ENCODE measurements around the gene CMPK2. TPM values are rescaled to one million over a fixed set of nuclear protein-coding genes. Genes with fewer than 3 reads are reported as not detected.
"Not testable (repeated sequence)": the region's sequence is repeated elsewhere in the genome, so short reads cannot be mapped to it uniquely, and the experiment has no call there.

CMPK2 gene, protein sequence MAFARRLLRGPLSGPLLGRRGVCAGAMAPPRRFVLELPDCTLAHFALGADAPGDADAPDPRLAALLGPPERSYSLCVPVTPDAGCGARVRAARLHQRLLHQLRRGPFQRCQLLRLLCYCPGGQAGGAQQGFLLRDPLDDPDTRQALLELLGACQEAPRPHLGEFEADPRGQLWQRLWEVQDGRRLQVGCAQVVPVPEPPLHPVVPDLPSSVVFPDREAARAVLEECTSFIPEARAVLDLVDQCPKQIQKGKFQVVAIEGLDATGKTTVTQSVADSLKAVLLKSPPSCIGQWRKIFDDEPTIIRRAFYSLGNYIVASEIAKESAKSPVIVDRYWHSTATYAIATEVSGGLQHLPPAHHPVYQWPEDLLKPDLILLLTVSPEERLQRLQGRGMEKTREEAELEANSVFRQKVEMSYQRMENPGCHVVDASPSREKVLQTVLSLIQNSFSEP
- total RNA-seq = 0.39 and 0.92 TPM in 2 replicates

DNA sequence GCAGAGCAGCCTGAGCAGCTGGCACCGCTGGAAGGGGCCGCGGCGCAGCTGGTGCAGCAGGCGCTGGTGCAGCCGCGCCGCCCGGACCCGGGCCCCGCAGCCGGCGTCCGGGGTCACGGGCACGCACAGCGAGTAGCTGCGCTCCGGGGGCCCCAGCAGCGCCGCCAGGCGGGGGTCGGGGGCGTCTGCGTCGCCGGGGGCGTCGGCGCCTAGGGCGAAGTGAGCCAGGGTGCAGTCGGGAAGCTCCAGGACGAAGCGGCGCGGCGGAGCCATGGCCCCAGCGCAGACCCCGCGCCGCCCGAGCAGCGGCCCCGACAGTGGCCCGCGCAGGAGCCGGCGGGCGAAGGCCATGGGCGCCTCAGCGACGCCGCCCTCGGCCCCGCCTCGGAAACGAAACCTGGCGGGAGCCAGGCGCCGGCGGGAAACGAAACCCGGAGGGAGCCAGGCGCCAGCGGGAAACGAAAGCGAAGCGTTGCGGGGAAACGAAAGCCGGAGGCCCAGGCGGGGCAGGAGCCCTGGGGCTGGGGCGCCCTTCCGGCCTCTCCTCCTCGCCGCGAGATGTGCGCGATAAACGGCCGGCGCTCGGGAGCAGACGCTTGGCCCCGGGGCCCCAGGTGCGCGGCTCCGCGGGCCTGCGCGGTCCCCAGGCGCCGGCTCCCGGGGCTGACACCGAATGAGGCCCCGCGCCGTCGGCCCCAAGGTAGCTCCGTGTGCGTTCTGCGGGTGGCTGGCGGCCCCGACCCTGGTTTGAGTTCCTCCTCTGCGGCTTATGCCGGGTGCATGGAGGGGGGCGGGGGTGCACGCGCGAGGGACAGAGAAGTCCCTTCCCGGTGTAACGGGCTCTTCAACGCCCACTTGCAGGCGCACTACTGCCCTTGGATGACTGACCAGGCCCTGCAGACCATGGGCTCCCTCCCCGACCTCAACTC lies at the start of gene CMPK2:
CMPK2 (minus strand) TSS at position 562 of the 929 bp plus-strand sequence; CDS start at position 351, 211 bp downstream.
- DNase-seq (ENCODE audit: low read depth, low spot score) = no peak

DNA sequence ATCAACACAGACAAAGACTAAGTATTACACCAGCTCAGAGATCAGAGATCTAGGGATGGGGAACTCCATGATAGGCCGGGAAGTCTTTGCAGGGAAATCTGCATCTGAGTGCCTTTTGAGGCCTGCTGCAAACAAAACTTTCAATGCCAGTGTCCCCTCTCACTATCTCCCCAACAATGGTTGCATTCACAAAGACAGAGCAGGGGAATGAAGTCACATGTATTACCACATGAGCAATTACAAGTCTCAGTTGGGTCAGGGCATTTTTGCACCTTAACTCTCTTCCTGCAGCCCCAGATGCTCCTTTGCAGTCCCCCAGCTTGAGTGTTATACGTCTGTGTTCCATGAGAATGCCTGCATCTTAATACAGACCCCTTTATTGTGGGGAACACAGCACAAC lies 49.7 kb upstream of the CMPK2 start:
- no peak for DNase-seq (ENCODE audit: low read depth, low spot score)

DNA sequence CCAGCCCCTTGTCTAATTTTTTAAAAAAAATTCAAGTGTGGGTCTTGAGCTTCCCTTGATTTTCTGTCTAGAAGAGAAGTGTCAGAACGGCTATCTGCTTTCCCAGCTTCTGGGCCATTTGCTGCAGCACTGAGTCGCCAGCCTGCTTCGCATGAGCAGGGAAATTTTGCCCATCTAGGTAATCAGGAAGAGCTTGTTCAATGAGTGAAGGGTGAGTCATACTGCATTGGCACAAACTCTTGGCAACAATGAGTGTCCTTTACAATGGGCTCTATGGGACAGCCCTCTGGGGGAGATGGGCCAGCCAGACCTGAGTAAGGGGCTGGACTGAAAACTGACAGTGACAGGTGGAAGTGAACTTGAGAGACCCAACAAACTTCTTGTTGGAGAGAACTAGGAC lies 49.1 kb upstream of the CMPK2 start:
- peak; percentile 11 for DNase-seq (ENCODE audit: low read depth, low spot score)

DNA sequence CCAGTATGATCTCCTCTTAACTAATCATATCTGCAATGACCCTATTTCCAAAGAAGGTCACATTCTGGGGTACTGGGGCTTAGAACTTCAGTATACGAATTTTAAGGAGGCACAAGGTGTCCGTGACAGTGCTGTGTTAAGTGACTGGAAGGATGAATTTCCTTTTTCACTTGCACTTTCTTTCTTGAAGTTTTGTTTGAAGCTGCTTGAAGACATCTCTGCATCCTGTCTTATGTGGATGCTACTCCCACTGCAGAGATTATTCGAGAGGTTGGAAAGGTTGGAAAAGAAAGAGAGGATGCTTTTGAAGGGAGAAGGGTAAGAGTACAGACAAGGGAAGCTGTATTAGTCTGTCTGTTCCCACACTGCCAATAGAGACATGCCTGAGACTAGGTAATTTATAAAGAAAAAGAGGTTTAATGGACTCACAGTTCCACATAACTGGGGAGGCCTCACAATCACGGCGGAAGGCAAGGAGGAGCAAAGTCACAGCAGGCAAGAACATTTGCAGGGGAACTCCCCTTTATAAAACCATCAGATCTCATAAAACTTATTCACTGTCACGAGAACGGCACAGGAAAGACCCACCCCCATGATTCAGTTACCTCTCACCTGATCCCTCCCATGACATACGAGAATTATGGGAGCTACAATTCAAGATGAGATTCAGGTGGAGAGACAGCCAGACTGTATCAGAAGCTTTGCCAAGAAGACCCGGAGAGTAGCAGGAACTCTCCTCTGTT lies 47.9 kb upstream of the CMPK2 start:
- DNase-seq (ENCODE audit: low read depth, low spot score) = no peak

DNA sequence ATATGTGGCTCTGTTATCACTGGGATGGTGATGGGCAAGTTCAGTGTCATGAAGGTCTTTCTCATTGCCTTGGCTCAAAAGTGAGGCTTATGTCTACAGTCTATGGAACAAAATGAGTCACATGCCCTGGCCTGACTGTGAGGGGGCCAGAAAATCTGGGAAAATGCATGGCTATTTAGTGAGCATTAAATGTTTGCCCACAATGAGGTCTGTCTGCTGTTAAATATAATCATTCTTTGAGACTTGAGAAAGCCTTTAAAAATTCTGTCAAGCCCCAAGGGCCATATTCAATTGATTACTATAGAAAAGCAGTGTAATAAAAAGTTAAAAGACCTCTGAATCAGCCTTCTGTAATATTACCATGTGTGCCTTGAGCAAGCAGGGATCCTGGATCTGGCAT lies 46.0 kb upstream of the CMPK2 start:
- no peak for DNase-seq (ENCODE audit: low read depth, low spot score)

DNA sequence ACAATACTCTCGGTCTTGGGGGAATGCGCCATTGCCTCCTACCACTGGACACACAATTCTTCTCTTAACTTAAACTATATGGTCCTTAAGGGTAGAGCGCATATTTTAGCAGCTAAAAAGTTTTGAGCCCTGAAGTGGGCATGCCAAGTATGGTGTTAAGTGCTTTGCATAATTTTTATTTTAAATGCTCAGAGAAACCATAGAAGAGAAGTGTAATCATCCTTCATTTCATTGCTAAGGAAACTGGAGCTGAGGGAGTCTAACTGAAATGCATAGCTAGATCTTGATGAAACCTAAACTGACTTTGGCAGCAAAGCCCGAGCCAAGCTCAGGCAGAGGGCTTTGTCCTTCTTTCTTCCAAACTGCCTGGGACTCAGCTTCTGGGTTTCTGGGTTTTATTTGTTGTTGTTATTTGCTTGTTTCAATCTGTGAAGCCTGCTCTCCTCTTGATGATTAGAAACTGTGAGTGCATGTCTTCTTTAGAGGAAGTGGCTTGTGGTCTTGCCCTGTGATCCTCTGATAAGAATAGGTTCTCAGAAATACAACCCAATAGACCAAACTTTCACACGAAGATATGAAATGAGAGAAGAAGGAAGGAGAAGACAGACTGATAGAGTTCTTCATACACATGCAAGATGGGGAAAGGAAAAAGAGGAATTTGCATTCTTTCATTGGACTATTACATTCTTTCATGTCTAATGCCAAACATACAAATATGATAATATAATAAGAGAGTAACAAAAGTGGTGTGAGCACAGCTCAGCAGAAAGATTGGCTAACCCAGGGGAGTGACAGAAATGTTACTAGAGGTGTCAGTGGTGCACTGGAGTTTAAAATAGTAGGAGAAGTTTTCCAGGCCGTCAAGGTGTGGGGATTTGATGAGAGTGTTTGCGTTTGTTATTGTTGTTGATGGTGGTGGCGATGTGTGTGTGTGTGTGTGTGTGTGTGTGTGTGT lies 44.0 kb upstream of the CMPK2 start:
- DNase-seq (ENCODE audit: low read depth, low spot score) = no peak

DNA sequence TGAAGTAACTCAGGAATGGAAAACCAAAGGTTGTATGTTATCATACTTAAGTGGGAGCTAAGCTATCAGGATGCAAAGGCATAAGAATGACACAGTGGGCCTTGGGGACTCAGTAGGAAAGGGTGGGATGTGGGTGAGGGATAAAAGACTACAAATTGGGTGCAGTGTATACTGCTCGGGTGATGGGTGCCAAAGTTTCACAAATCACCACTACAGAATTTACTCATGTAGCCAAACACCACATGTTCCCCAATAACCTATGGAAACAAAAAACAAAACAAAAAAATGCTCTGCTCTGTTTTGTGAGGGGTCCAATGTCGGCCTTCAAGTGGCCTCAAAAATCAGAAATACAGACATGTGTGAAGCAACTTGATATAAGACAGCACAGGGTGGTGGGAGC lies 42.6 kb upstream of the CMPK2 start:
- DNase-seq (ENCODE audit: low read depth, low spot score) = no peak

DNA sequence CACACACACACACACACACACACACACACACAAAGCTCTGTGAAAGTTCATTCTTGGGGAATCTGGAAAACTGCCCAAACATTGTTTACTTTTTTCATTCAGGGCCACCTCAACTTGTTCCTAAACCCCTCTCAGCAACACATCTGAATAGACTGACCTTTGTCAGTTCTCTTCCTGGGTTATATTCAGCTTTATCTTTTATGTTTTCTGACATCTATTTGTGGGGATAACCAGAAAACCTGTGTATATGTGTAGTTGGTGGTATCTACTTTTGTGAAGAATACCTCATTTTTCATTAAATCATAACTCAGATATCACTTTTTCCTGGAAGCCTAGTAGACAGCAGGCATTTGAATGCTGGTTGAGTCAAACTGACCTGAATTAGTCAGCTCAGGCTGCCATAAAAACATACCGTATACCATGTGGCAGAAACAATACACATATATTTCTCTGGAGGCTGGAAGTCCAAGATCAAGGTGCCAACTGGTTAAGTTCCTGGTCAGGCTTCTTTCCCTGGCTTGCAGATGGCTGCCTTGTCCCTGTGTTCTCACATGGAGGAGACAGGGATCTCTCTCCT lies 40.5 kb upstream of the CMPK2 start:
- no peak for DNase-seq (ENCODE audit: low read depth, low spot score)

DNA sequence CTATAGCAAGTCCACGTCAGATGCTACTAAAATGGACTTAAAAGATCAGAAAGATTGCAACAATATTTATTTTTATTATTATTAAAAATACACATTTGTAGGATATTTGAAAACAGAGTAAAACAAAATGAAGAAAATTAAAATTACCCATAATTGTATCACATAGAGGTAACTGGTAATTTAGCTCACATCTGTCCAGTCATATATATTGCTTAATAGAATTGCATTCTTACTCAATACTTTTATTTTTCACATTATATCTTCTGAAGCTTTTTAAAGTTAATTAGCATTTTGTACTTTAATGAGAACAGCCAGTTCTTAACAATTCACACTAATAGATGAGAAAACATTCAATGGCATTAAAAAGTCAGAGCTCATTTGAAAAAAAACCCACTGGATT lies 40.0 kb upstream of the CMPK2 start:
- DNase-seq (ENCODE audit: low read depth, low spot score) = no peak

DNA sequence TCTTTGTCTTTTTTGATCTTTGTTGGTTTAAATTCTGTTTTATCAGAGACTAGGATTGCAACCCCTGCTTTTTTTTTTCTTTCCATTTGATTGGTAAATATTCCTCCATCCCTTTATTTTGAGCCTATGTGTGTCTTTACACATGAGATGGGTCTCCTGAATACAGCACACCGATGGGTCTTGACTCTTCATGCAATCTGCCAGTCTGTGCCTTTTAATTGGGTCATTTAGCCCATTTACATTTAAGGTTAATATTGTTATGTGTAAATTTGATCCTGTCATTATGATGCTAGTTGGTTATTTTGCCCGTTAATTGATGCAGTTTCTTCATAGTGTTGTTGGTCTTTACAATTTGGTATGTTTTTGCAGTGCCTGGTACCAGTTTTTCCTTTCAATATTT lies 36.9 kb upstream of the CMPK2 start:
- not testable (repeated sequence) for DNase-seq (ENCODE audit: low read depth, low spot score)

DNA sequence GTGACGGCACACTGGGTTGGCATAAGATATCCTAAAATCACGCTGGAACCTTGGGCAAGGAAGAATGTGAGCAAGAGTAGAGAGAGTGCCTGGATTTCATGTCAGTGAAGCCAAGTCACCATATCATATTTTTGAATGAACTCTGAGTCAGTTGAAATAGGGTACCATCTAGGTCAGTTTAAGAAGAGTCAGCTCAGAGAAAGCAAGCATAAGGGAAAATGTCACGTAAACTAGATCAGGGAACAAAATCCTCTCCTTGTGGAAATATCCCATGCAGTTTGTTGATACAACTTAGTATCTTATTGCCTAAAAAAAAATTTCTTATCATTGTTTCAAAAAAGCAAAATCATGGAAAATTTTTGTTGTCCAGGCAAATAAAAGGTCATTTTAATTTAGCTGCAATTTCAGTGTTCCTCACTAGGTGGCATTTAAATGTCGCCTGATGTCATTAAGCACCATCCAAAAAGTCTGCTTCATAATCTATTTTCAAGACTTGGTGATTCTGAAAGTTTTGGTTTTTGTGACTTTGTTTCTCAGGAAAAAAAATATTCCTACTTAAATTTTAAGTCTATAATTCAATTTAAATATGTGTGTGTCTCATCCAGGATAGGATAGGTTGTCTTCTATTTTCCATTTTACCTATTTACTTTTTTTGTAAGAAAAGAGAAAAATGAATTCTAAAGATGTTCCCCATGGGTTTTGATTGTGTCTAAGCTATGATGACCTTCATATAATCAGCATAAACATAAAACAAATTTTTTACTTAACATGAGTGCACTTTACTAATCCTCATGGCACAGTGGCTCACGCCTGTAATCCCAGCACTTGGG lies 31.4 kb upstream of the CMPK2 start:
- DNase-seq (ENCODE audit: low read depth, low spot score) = no peak

DNA sequence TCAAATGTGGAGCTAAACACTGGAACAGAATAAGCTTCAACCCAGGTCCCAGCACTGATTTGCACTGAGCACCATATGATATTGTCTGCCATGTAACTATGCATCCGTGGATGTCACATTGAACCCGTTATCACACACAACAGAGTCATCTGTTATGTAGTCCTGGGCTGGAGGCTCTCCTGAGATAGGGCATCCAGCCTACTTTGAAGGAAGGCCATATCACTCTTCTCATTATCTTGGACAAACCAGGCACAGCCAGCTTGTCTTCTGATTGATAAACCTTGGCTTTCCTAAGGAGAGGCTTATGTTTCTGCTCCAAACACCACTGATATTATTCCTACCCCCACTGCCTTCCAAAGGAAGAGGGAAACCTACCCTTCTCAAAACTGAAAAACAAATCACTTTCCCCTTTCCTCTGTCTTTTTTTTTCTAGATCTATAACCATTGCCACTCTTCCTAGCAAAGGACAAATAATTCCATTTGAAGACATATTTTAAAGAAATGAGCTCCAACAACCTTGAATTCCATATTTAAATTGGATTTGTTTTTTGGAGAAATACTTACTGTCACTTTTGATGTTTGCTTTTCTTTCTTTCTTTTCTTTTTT lies 28.3 kb upstream of the CMPK2 start:
- no peak for DNase-seq (ENCODE audit: low read depth, low spot score)

DNA sequence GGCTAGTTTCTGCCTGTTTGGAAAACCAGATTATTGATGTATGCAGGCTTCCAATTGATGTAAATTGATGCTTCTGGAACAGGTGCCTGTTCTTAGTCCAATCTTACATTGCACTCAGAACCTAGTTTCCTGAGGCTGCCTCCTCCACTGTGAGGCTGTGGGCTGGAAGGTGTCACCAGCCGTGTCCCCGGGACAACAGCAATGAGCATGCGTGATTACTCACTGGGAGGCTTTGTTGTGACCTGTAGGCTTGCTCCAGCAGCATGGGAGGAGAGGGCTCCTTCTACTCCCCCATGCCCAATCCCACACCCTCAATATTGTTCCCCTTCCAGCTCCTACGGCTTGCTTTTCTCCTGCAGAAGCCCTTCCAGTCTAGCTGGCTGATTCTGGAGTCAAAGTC lies 23.0 kb upstream of the CMPK2 start:
- no peak for DNase-seq (ENCODE audit: low read depth, low spot score)

DNA sequence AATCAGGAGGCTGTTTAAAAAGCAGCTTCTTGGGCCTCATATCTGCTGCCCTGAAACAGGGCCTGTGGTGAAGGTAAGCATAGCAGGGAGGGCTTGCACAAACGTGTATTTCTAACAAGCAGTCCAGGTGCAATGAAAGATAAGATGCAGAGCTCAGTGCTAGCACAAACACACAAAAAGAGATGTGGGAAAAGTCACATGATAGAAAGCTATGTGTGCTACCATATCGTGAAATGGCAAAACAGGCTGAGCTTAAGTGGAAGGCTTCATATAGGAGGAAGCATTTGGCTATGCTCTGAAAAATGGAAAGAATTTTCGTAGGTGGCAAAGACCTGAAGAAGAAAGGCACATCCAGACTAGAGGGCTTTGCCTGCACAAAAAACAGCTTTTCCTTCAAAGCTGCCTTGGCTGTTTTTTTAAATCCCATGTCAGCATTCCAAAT lies 22.1 kb upstream of the CMPK2 start:
- DNase-seq (ENCODE audit: low read depth, low spot score) = no peak

DNA sequence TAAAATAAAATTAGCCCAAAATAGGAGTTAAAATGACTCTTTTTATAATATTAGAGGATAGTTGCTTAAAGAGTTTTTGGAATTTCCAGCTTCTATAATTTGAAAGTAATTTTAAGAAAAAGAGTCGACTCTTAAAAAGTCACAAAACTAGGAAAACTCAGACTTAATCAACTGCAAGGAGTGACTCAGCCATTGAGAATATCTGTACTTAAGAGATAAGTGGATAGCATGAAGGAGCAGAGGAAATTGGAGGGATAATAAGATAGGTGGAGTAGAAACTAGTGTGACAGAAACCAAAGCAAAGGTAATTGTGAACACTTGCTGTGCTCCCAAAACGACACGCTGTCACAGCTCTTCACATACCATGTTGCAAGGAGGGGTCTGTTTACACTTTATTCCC lies 20.3 kb upstream of the CMPK2 start:
- DNase-seq (ENCODE audit: low read depth, low spot score) = no peak

DNA sequence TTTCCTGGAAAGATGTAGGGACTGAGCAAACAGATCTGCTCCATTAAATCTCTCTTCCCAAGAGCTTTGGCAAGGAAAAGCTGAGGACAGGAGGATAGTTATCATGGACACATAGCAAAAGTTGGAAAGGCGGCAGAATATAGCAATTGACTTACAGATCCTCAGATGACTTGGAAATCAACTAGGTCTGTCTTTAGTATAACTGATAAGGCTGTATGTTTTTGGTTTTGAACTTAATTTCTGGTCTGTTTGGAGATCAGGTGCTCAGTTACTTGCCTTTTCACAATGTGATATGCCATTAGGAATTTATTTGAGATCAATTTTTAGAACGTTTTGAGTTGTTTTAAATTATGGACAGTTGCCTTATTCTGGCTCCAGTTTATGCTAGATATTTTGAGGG lies 19.8 kb upstream of the CMPK2 start:
- DNase-seq (ENCODE audit: low read depth, low spot score) = no peak

DNA sequence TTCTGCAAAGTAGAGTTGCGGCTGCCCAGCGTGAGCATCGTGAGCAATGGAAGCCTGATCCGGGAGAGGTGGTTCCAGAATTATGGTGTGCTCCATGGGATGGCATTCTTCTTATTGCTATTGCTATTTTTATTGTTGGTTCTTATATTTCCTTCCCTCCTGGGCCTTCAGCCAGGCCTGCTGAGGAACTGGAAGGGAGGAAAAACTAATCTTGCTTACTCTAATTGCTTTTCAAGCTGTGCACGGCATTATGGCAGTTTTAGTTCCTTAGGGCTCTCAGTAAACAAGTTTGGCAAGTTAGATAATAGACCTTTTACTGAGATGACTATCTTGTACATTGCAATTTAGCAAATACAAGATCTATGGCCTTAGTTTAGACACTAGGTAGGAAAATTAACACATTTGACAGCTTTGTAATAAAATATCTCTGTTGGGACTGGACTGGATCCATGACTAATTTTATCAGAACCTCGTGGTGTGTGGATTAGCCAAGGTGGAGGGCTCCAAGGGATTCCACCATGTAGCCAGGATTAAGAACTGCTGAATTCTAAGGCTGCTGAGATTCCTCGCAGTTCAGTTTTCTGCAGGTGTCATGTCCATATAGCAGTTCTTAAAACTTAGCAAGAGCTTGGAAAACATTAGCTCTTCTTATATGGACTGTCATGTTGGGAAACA lies 17.9 kb upstream of the CMPK2 start:
- DNase-seq (ENCODE audit: low read depth, low spot score) = no peak

DNA sequence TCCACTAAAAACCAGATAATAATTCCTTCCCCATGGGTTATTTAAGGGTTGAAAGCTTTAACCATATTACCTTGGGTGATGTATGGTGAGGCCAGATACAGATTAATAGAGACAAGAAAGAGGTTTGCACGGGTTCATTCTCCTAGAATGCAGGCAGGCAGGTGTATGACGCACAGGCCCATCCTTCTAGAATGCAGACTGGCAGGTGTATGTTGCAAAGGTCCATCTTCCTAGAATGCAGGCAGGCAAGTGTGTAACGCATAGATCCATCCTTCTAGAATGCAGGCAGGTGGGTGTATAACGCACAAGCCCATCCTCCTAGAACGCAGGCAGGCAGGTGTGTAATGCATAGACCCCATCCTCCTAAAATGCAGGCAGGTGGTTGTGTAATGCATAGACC lies 15.8 kb upstream of the CMPK2 start:
- no peak for DNase-seq (ENCODE audit: low read depth, low spot score)

Data from pulmonary artery endothelial cell (primary cell).